Ishikawa (cell line): Measurements from ENCODE around the gene WDR5.

Source experiments
- CEBPB ChIP-seq: IDR thresholded peaks from 2 replicates; pipeline ENCODE4 v1.6.1; 2012
- CREB1 ChIP-seq: IDR thresholded peaks from 2 replicates; pipeline ENCODE4 v1.6.1; 2012; ENCODE audit warnings: low read depth
- EGR1 ChIP-seq: IDR thresholded peaks from 2 replicates; pipeline ENCODE4 v1.6.1; 2012
- EP300 ChIP-seq: IDR thresholded peaks from 2 replicates; pipeline ENCODE4 v1.6.1; 2012; ENCODE audit warnings: borderline replicate concordance
- FOXM1 ChIP-seq: IDR thresholded peaks from 2 replicates; pipeline ENCODE4 v1.6.1; 2012; ENCODE audit warnings: low read depth, borderline replicate concordance
- NFIC ChIP-seq: IDR thresholded peaks from 2 replicates; pipeline ENCODE4 v1.6.1; 2012
- RAD21 ChIP-seq: IDR thresholded peaks from 2 replicates; pipeline ENCODE4 v1.6.1; 2012; ENCODE audit warnings: low read depth
- REST ChIP-seq: IDR thresholded peaks from 2 replicates; pipeline ENCODE4 v1.6.1; 2012; ENCODE audit warnings: low read depth, mild to moderate bottlenecking
- TAF1 ChIP-seq: IDR thresholded peaks from 2 replicates; pipeline ENCODE4 v1.6.1; 2012; ENCODE audit warnings: low read depth, mild to moderate bottlenecking
- TCF12 ChIP-seq: IDR thresholded peaks from 2 replicates; pipeline ENCODE4 v1.6.1; 2012; ENCODE audit warnings: low read depth
- YY1 ChIP-seq: IDR thresholded peaks from 2 replicates; pipeline ENCODE4 v1.6.1; 2012; ENCODE audit warnings: low read depth
- ZBTB7A ChIP-seq: IDR thresholded peaks from 2 replicates; pipeline ENCODE4 v1.6.1; 2012; ENCODE audit warnings: low read depth
- TF ChIP-seq, protein P1 (sequence below): IDR thresholded peaks from 2 replicates; pipeline ENCODE4 v1.6.1; 2012

- TF ChIP-seq CREB1 (no peak), RAD21 (no peak), ZBTB7A (no peak), TAF1 (no peak), EP300 (no peak), TCF12 (no peak), NFIC (no peak), REST (no peak), CEBPB (no peak), EGR1 (no peak), YY1 (no peak), FOXM1 (no peak)
- TF ChIP-seq, protein P1, sequence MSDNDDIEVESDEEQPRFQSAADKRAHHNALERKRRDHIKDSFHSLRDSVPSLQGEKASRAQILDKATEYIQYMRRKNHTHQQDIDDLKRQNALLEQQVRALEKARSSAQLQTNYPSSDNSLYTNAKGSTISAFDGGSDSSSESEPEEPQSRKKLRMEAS = no peak
These were observed 41.9 kb downstream of the WDR5 start for GRCh38 chr9:134177624-134178393.
